ENCODE results near the gene TPCN2. TPM values are rescaled to one million over a fixed set of nuclear protein-coding genes. Genes with fewer than 3 reads are reported as not detected.
"Not testable (repeated sequence)": the region's sequence is repeated elsewhere in the genome, so short reads cannot be mapped to it uniquely, and the experiment has no call there.

Gene TPCN2
- total and polyA plus RNA-seq, 2 of the 4 experiments (the other 2 are of a cell fraction): 3.4 to 8.0 TPM

DNA sequence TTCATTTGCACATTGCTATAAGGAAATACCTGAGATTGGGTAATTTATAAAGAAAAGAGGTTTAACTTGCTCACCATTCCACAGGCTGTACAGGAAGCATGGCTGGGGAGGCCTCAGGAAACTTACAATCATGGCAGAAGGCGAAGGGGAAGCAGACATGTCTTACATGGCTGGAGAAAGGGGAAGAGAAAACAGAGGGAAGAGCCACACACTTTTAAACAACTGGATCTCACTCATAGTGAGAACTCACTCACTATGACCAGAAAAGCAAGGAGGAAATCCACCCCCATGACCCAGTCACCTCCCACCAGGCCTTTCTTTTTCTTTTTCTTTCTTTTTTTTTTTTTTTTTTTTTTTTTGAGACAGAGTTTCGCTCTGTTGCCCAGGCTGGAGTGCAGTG lies 85.5 kb downstream of the TPCN2 start:
- H3K23ac ChIP-seq (ENCODE audit: low read depth, low read length); in situ Hi-C loops (cut with MboI; ENCODE audit: low sequenced_read_pairs); POLR2A ChIA-PET (ENCODE audit: unreplicated experiment); H4K5ac ChIP-seq (ENCODE audit: low read depth, low read length); H2AFZ ChIP-seq (replicated peaks; ENCODE audit: low read length, poor library complexity); H3K4me1 ChIP-seq (ENCODE audit: control insufficient read depth, insufficient read depth, low read length); H4K91ac ChIP-seq (ENCODE audit: insufficient read depth, low read depth, low read length); H2AK9ac ChIP-seq (replicated peaks; ENCODE audit: low read depth, low read length, poor library complexity); H3K9ac ChIP-seq (ENCODE audit: low read depth, low read length); H2BK20ac ChIP-seq (ENCODE audit: low read depth, low read length); H3K4me2 ChIP-seq (ENCODE audit: low read depth, low read length); CTCF ChIA-PET; ATAC-seq (ENCODE audit: low read depth); H3K9me3 ChIP-seq (ENCODE audit: control insufficient read depth, insufficient read depth, low read length); H3K79me1 ChIP-seq (ENCODE audit: low read depth in 1 of 2, low read length in 2 of 2); H3K36me3 ChIP-seq (ENCODE audit: control insufficient read depth, insufficient read depth, low read length); H3K27me3 ChIP-seq (ENCODE audit: control insufficient read depth, insufficient read depth, low read length); H3K18ac ChIP-seq (ENCODE audit: low read depth, low read length); H2BK120ac ChIP-seq (ENCODE audit: low read depth, low read length); H3K27ac ChIP-seq (ENCODE audit: insufficient read depth, low read length); H2BK15ac ChIP-seq (ENCODE audit: low read depth, low read length); H2BK5ac ChIP-seq (ENCODE audit: low read depth, low read length, poor library complexity, severe bottlenecking); H4K20me1 ChIP-seq (ENCODE audit: insufficient read depth, low read length); H3K56ac ChIP-seq (ENCODE audit: extremely low read depth, insufficient read depth, low read length); H3K14ac ChIP-seq (replicated peaks; ENCODE audit: low read depth, low read length); H2AK5ac ChIP-seq (ENCODE audit: low read depth, low read length); BruUV-seq (replicated peaks); H4K8ac ChIP-seq (ENCODE audit: low read depth in 2 of 2, low read length in 2 of 2); H3K4me3 ChIP-seq (ENCODE audit: insufficient read depth, low read depth, low read length); dilution Hi-C loops (cut with HindIII; ENCODE audit: low sequenced_read_pairs, unreplicated experiment); DNase-seq; H3K9me1 ChIP-seq (ENCODE audit: insufficient read depth, low read length); H3K4ac ChIP-seq (ENCODE audit: low read depth, low read length): not testable (repeated sequence)
- intact Hi-C loops (cut with micrococcal nuclease): loop anchor here (10.0 kb wide), 1 partner anchor 161 kb away; the partner anchor contains the start of gene MYEOV
- WGBS, 2 experiments (ENCODE audit: extremely low coverage in 2 of 2, insufficient read length in 1 of 2): no CpG with 5 or more reads among the region's 2 CpGs

Data from IMR-90 (cell line).